ENCODE data around the gene VWC2.

GRCh38 chr7:49774459-49775064 lies 1.1 kb downstream of the VWC2 start:
- TF ChIP-seq, protein P1, sequence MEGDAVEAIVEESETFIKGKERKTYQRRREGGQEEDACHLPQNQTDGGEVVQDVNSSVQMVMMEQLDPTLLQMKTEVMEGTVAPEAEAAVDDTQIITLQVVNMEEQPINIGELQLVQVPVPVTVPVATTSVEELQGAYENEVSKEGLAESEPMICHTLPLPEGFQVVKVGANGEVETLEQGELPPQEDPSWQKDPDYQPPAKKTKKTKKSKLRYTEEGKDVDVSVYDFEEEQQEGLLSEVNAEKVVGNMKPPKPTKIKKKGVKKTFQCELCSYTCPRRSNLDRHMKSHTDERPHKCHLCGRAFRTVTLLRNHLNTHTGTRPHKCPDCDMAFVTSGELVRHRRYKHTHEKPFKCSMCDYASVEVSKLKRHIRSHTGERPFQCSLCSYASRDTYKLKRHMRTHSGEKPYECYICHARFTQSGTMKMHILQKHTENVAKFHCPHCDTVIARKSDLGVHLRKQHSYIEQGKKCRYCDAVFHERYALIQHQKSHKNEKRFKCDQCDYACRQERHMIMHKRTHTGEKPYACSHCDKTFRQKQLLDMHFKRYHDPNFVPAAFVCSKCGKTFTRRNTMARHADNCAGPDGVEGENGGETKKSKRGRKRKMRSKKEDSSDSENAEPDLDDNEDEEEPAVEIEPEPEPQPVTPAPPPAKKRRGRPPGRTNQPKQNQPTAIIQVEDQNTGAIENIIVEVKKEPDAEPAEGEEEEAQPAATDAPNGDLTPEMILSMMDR (IDR thresholded peaks at IDR 0.05), result no peak
- TF ChIP-seq POLR2A (IDR thresholded peaks at IDR 0.05), result no peak

All from adrenal gland (tissue), 5 donors.